AG04450 (cell line): ENCODE results near the gene NEUROD2. TPM values are rescaled to one million over a fixed set of nuclear protein-coding genes. Genes with fewer than 3 reads are reported as not detected.
"Not testable (repeated sequence)": the region's sequence is repeated elsewhere in the genome, so short reads cannot be mapped to it uniquely, and the experiment has no call there.

ENCODE experiments used
- CTCF ChIA-PET: fragments of 300-600, 350-600 bp; formaldehyde crosslinking; extraction: SDS; loops from one replicate; lab custom pipeline; 2022; ENCODE audit warnings: antibody characterized with exemption, inconsistent platforms; lab: Charles Lee
- POLR2A ChIA-PET: fragments of 350-600 bp; formaldehyde crosslinking; extraction: SDS; loops from one replicate; lab custom pipeline; 2021; ENCODE audit warnings: antibody characterized with exemption, inconsistent platforms; lab: Yijun Ruan, JAX
- DNase-seq: peaks from one replicate; pipeline ENCODE4 v3.0.0-alpha.2; 2011; ENCODE audit warnings: low read depth, low spot score
- H3K27ac ChIP-seq: one replicate; pipeline ENCODE4 v1.5.1; 2012; ENCODE audit warnings: low read depth, low read length, control low read depth
- H3K27me3 ChIP-seq: one replicate; pipeline ENCODE4 v1.6.0; 2012; ENCODE audit warnings: low read length; ENCODE audit not compliant: control insufficient read depth, insufficient read depth
- H3K4me3 ChIP-seq: 2 replicates; pipeline ENCODE4 v1.5.1; 2011; ENCODE audit warnings: mild to moderate bottlenecking, low read depth, low read length, control low read depth
- H3K9me3 ChIP-seq: 2 replicates; pipeline ENCODE4 v1.5.1; 2012; ENCODE audit warnings: low read length; ENCODE audit not compliant: control insufficient read depth, insufficient read depth
- polyA plus RNA-seq: library from polyadenylated mRNA; depleted of rRNA; stranded (reverse); fragments of >200 nt; gene quantifications from 2 replicates; pipeline ENCODE4 v1.2.3, GENCODE V29; 2011
- TF ChIP-seq, protein P1 (sequence below): IDR thresholded peaks from 2 replicates; pipeline ENCODE4 v1.5.1; 2011; ENCODE audit warnings: low read depth, low read length, control low read depth, inconsistent platforms

Gene NEUROD2
- polyA plus RNA-seq, 1 experiment = not detected

DNA sequence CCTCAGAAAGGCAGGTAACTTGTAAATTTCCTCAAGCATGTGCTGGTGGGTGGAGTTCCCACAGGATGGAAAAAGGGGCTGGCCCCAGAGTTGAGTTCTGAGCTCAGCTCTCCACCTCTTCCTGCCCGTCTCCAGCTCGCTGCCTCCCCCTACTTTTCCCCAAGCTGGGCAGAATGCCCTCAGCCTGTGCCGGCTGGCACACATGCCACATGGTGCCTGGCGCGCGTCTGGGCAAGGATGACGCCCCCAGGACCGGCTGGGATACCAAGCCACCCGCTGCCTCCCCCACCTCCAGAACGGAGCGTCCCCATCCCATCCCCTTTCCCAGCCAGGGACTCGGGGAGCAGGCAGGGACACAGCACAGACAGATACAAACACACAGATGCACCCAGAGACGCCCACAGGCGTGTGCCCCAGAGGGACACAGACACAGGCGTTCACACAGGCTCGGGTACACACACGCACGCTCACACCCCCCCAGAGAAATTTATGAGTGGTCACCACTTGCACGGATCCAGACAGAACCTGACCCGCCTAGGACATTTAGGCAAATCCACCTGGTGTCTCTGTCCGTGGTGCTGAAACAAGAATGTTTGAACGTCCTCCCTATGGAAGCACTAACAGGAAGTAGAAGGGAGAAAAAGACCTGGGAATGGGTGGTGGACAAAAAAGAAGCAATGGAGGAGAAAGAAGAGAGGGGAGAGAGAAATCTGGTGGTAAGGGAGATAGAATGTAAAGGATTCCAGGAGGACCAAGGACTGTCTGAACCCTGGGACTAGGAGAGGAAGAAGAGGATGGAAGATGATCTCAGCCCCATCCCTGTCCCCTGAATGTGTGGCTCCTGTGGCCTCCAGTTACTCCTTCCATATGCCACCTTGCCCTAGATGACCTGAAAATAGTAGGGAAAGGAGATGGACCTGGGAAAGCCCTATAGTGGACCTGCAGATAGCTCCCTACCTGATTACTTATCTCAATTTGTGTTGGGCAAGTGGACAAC, 15.5 kb downstream of the NEUROD2 start:
- peaks cover 47% of the 10 kb centered on the region for H3K27me3 ChIP-seq
- POLR2A ChIA-PET = no interaction called here

DNA sequence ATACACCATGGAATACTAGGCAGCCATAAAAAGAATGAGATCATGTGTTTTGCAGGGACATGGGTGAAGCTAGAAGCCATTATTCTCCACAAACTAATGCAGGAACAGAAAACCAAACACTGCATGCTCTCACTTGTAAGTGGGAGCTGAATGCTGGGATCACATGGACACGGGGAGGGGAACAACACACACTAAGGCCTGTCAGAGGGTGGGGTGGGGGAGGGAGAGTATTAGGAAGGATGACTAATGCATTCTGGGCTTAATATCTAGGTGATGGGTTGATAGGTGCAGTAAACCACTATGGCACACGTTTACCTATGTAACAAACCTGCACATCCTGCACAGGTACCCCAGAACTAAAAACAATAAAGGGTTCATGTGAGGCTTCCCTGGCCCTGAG, 17.5 kb downstream of the NEUROD2 start:
- POLR2A ChIA-PET, DNase-seq, H3K9me3 ChIP-seq, H3K4me3 ChIP-seq, H3K27ac ChIP-seq: not testable (repeated sequence)
- H3K27me3 ChIP-seq = peaks cover 31% of the 10 kb centered on the region
- CTCF ChIA-PET = interaction anchor here (0.6 kb wide), 1 partner anchor 120 kb away, joined by 4 read pairs; no protein-coding TSS in a partner anchor

More for the DNA sequence above, 15.5 kb downstream of the NEUROD2 start:
- H3K9me3 ChIP-seq = no peaks in the 10 kb centered on the region; the same call in 1 of the 2 replicates
- no peak overlapping the region for H3K4me3 ChIP-seq
- no peak for DNase-seq
- TF ChIP-seq, protein P1, sequence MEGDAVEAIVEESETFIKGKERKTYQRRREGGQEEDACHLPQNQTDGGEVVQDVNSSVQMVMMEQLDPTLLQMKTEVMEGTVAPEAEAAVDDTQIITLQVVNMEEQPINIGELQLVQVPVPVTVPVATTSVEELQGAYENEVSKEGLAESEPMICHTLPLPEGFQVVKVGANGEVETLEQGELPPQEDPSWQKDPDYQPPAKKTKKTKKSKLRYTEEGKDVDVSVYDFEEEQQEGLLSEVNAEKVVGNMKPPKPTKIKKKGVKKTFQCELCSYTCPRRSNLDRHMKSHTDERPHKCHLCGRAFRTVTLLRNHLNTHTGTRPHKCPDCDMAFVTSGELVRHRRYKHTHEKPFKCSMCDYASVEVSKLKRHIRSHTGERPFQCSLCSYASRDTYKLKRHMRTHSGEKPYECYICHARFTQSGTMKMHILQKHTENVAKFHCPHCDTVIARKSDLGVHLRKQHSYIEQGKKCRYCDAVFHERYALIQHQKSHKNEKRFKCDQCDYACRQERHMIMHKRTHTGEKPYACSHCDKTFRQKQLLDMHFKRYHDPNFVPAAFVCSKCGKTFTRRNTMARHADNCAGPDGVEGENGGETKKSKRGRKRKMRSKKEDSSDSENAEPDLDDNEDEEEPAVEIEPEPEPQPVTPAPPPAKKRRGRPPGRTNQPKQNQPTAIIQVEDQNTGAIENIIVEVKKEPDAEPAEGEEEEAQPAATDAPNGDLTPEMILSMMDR = no peak
- no peak overlapping the region for H3K27ac ChIP-seq
- CTCF ChIA-PET = interaction anchor here (1.5 kb wide), 1 partner anchor 30 kb away, joined by 4 read pairs; no protein-coding TSS in a partner anchor

DNA sequence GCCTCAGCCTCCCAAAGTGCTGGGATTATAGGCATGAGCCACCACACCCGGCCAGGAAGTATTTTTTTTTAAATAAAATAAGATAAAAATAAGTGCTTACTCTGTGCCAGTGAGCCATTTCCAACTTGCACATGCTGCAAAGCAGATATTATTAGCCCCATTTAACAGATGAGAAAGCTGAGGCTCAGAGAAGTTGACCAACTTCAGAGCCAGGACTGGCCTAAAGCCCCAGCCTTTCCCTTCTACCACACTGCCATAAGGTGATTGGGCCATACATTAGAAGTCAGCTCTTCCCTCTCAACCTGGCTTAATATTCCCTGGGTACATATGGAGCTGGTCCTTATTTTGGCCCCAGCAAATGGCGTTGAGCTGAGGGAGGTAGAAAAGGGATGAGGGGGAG, 25.1 kb downstream of the NEUROD2 start:
- Histone ChIP-seq H3K9me3 (no peaks in the 10 kb centered on the region), H3K4me3 (no peak overlapping the region), H3K27ac (no peak overlapping the region), H3K27me3 (peaks cover 37% of the 10 kb centered on the region)
- TF ChIP-seq, protein P1 = no peak
- ChIA-PET CTCF (interaction anchor here (1.1 kb wide), 1 partner anchor 39 kb away, joined by 3 read pairs; no protein-coding TSS in a partner anchor), POLR2A (no interaction called here)
- no peak for DNase-seq

DNA sequence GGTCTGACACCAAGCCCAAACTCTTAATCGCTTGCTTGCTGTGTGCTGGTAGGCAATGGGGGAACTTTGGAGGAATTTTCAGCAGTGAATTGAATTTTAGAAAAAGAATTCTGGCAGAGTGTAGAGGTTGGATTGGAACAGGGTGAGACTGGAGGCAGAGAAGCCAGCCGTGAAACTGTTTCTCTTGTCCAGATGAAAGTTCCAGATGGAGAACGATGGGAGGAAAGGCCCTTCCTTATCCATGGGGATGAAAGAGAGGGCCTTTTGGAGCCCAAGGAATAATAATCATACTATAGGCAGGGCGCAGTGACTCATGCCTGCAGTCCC, 26.0 kb downstream of the NEUROD2 start:
- POLR2A ChIA-PET = interaction anchor here (0.8 kb wide), 1 partner anchor 130 kb away, joined by 4 read pairs; the partner anchor contains the start of gene MED1

DNA sequence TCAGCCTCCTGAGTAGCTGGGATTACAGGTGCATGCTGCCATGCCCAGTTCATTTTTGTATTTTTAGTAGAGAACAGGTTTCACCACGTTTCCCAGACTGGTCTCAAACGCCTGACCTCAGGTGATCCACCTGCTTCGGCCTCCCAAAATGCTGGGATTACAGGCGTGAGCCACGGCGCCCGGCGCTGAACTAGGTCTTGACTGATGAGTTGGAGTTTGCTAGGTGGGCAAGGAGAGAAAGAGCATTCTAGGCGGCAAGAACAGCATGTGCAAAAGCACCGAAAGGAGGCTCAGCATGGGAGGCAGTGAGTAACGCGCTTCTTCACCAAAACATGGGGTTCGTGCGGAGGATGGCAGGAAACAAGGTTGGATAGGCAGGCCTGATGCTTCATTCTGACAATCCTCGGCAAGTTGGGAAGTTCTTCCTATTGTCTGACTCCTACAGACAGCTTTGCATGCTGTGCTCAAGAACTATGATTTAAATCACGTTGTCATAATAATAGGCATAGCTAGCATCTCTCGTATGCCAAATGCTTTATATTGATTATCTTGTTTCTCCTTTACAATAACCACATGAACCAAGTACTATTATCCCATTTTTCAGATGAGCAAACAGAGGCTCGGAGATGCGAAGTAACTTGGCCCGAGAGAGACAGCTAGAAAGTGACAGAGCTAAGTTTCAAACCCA, 26.5 kb downstream of the NEUROD2 start:
- H3K9me3 ChIP-seq = no peaks in the 10 kb centered on the region
- H3K27me3 ChIP-seq = peaks cover 32% of the 10 kb centered on the region
- ChIA-PET CTCF (interaction anchor here (1.0 kb wide), 1 partner anchor 41 kb away, joined by 3 read pairs; no protein-coding TSS in a partner anchor), POLR2A (interaction anchor here (0.6 to 0.8 kb wide), 2 partner anchors 7 to 130 kb away, joined by 4 to 7 read pairs; partner anchors contain the start of gene MED1)
- TF ChIP-seq, protein P1 = no peak
- no peak overlapping the region for H3K4me3 ChIP-seq
- DNase-seq = no peak
- H3K27ac ChIP-seq = no peak overlapping the region

More for the DNA sequence above, 26.0 kb downstream of the NEUROD2 start:
- Histone ChIP-seq H3K27ac (no peak overlapping the region), H3K27me3 (peaks cover 32% of the 10 kb centered on the region), H3K9me3 (no peaks in the 10 kb centered on the region), H3K4me3 (no peak overlapping the region)
- CTCF ChIA-PET = interaction anchor here (1.0 kb wide), 1 partner anchor 40 kb away, joined by 3 read pairs; no protein-coding TSS in a partner anchor
- DNase-seq = no peak
- TF ChIP-seq, protein P1 = no peak
